ENCODE data around the gene CHST8. TPM values are rescaled to one million over a fixed set of nuclear protein-coding genes. Genes with fewer than 3 reads are reported as not detected.

The CHST8 gene
- total and polyA plus RNA-seq, 4 donors, result 0.09 to 0.67 (median 0.24) TPM

- ATAC-seq (ENCODE audit: insufficient read depth, low FRiP score) (no peak), DNase-seq (no peak)
Observed at GRCh38 chr19:33703438-33703750, 81.6 kb downstream of the CHST8 start.

GRCh38 chr19:33703821-33704220, 82.1 kb downstream of the CHST8 start:
- no peak overlapping the region for H3K27ac ChIP-seq (ENCODE audit: low read depth in 1 of 2, low read length in 1 of 2)
- no peaks in the 10 kb centered on the region for H3K36me3 ChIP-seq (ENCODE audit: control insufficient read depth in 4 of 4, insufficient read depth in 4 of 4, low read length in 4 of 4)
- no peaks in the 10 kb centered on the region for H3K9me3 ChIP-seq (ENCODE audit: control insufficient read depth in 4 of 4, insufficient read depth in 3 of 4, low read length in 3 of 4)
- H3K4me3 ChIP-seq, result no peak overlapping the region
- no peaks in the 10 kb centered on the region for H3K4me1 ChIP-seq (ENCODE audit: control insufficient read depth in 5 of 5, insufficient read depth in 5 of 5, low read length in 5 of 5)
- DNase-seq (no peak), ATAC-seq (ENCODE audit: insufficient read depth, low FRiP score) (no peak)
- TF ChIP-seq CTCF (IDR thresholded peaks at IDR 0.05; ENCODE audit: control extremely low read depth, extremely low read depth), result no peak
- H3K27me3 ChIP-seq (ENCODE audit: control insufficient read depth in 3 of 3, insufficient read depth in 3 of 3, low read length in 2 of 3), result no peaks in the 10 kb centered on the region
- 77 to 78% methylated on average over 8 of the region's 8 CpGs for WGBS, 2 donors
- H3K9ac ChIP-seq (ENCODE audit: insufficient read depth in 1 of 2, low read length in 2 of 2), result no peak overlapping the region

More at GRCh38 chr19:33703438-33703750, 81.6 kb downstream of the CHST8 start:
- Histone ChIP-seq H3K27ac (ENCODE audit: low read depth in 1 of 2, low read length in 1 of 2) (no peak overlapping the region), H3K36me3 (ENCODE audit: control insufficient read depth in 4 of 4, insufficient read depth in 4 of 4, low read length in 4 of 4) (no peaks in the 10 kb centered on the region), H3K4me1 (ENCODE audit: control insufficient read depth in 5 of 5, insufficient read depth in 5 of 5, low read length in 5 of 5) (no peaks in the 10 kb centered on the region), H3K27me3 (ENCODE audit: control insufficient read depth in 3 of 3, insufficient read depth in 3 of 3, low read length in 2 of 3) (no peaks in the 10 kb centered on the region), H3K9ac (ENCODE audit: insufficient read depth in 1 of 2, low read length in 2 of 2) (no peak overlapping the region), H3K4me3 (no peak overlapping the region), H3K9me3 (ENCODE audit: control insufficient read depth in 4 of 4, insufficient read depth in 3 of 4, low read length in 3 of 4) (no peaks in the 10 kb centered on the region)
- TF ChIP-seq CTCF (IDR thresholded peaks at IDR 0.05; ENCODE audit: control extremely low read depth, extremely low read depth), result no peak
- 86 to 93% methylated on average over 11 of the region's 11 CpGs for WGBS, 2 donors

GRCh38 chr19:33704271-33704670, 82.5 kb downstream of the CHST8 start:
- Histone ChIP-seq H3K4me3 (no peak overlapping the region), H3K9ac (ENCODE audit: insufficient read depth in 1 of 2, low read length in 2 of 2) (no peak overlapping the region), H3K4me1 (ENCODE audit: control insufficient read depth in 5 of 5, insufficient read depth in 5 of 5, low read length in 5 of 5) (no peaks in the 10 kb centered on the region), H3K27ac (ENCODE audit: low read depth in 1 of 2, low read length in 1 of 2) (no peak overlapping the region), H3K36me3 (ENCODE audit: control insufficient read depth in 4 of 4, insufficient read depth in 4 of 4, low read length in 4 of 4) (no peaks in the 10 kb centered on the region), H3K9me3 (ENCODE audit: control insufficient read depth in 4 of 4, insufficient read depth in 3 of 4, low read length in 3 of 4) (no peaks in the 10 kb centered on the region), H3K27me3 (ENCODE audit: control insufficient read depth in 3 of 3, insufficient read depth in 3 of 3, low read length in 2 of 3) (no peaks in the 10 kb centered on the region)
- 76 to 100% methylated on average over 2 of the region's 2 CpGs for WGBS, 2 donors
- TF ChIP-seq CTCF (IDR thresholded peaks at IDR 0.05; ENCODE audit: control extremely low read depth, extremely low read depth), result no peak
- ATAC-seq (ENCODE audit: insufficient read depth, low FRiP score), result no peak
- DNase-seq, result no peak

- ATAC-seq (ENCODE audit: insufficient read depth, low FRiP score) (no peak), DNase-seq (no peak)
- TF ChIP-seq CTCF (IDR thresholded peaks at IDR 0.05; ENCODE audit: control extremely low read depth, extremely low read depth), result no peak
- no peak overlapping the region for H3K9ac ChIP-seq (ENCODE audit: insufficient read depth in 1 of 2, low read length in 2 of 2)
- no peaks in the 10 kb centered on the region for H3K4me1 ChIP-seq (ENCODE audit: control insufficient read depth in 5 of 5, insufficient read depth in 5 of 5, low read length in 5 of 5)
- 76 to 83% methylated on average over 11 of the region's 11 CpGs for WGBS, 2 donors
- H3K9me3 ChIP-seq (ENCODE audit: control insufficient read depth in 4 of 4, insufficient read depth in 3 of 4, low read length in 3 of 4), result no peaks in the 10 kb centered on the region
- no peaks in the 10 kb centered on the region for H3K27me3 ChIP-seq (ENCODE audit: control insufficient read depth in 3 of 3, insufficient read depth in 3 of 3, low read length in 2 of 3)
- no peak overlapping the region for H3K4me3 ChIP-seq
- no peaks in the 10 kb centered on the region for H3K36me3 ChIP-seq (ENCODE audit: control insufficient read depth in 4 of 4, insufficient read depth in 4 of 4, low read length in 4 of 4)
- no peak overlapping the region for H3K27ac ChIP-seq (ENCODE audit: low read depth in 1 of 2, low read length in 1 of 2)
Observed at GRCh38 chr19:33705090-33705847, 83.5 kb downstream of the CHST8 start.

All from lung (tissue), 12 donors.